Ishikawa (cell line): ENCODE data around the gene TATDN2.

ENCODE experiments used
- CEBPB ChIP-seq: IDR thresholded peaks from 2 replicates; pipeline ENCODE4 v1.6.1; 2012
- CREB1 ChIP-seq: IDR thresholded peaks from 2 replicates; pipeline ENCODE4 v1.6.1; 2012; ENCODE audit warnings: low read depth
- EGR1 ChIP-seq: IDR thresholded peaks from 2 replicates; pipeline ENCODE4 v1.6.1; 2012
- EP300 ChIP-seq: IDR thresholded peaks from 2 replicates; pipeline ENCODE4 v1.6.1; 2012; ENCODE audit warnings: borderline replicate concordance
- FOXM1 ChIP-seq: IDR thresholded peaks from 2 replicates; pipeline ENCODE4 v1.6.1; 2012; ENCODE audit warnings: low read depth, borderline replicate concordance
- MAX ChIP-seq: IDR thresholded peaks from 2 replicates; pipeline ENCODE4 v1.6.1; 2012
- NFIC ChIP-seq: IDR thresholded peaks from 2 replicates; pipeline ENCODE4 v1.6.1; 2012
- RAD21 ChIP-seq: IDR thresholded peaks from 2 replicates; pipeline ENCODE4 v1.6.1; 2012; ENCODE audit warnings: low read depth
- REST ChIP-seq: IDR thresholded peaks from 2 replicates; pipeline ENCODE4 v1.6.1; 2012; ENCODE audit warnings: low read depth, mild to moderate bottlenecking
- TAF1 ChIP-seq: IDR thresholded peaks from 2 replicates; pipeline ENCODE4 v1.6.1; 2012; ENCODE audit warnings: low read depth, mild to moderate bottlenecking
- TCF12 ChIP-seq: IDR thresholded peaks from 2 replicates; pipeline ENCODE4 v1.6.1; 2012; ENCODE audit warnings: low read depth
- TEAD4 ChIP-seq: IDR thresholded peaks from 2 replicates; pipeline ENCODE4 v1.6.1; 2012
- USF1 ChIP-seq: IDR thresholded peaks from 2 replicates; pipeline ENCODE4 v1.6.1; 2012
- YY1 ChIP-seq: IDR thresholded peaks from 2 replicates; pipeline ENCODE4 v1.6.1; 2012; ENCODE audit warnings: low read depth
- ZBTB7A ChIP-seq: IDR thresholded peaks from 2 replicates; pipeline ENCODE4 v1.6.1; 2012; ENCODE audit warnings: low read depth

TATDN2 gene

GRCh38 chr3:10317961-10318350, 69.7 kb downstream of the TATDN2 start:
- no peak for TF ChIP-seq TAF1
- TF ChIP-seq TEAD4 = no peak
- TF ChIP-seq RAD21 = no peak
- no peak for TF ChIP-seq NFIC
- TF ChIP-seq USF1 = no peak
- no peak for TF ChIP-seq MAX
- no peak for TF ChIP-seq ZBTB7A
- no peak for TF ChIP-seq FOXM1
- no peak for TF ChIP-seq CREB1
- TF ChIP-seq EP300 = no peak
- TF ChIP-seq YY1 = no peak
- no peak for TF ChIP-seq REST
- no peak for TF ChIP-seq TCF12
- no peak for TF ChIP-seq CEBPB
- TF ChIP-seq EGR1 = no peak

GRCh38 chr3:10319251-10319650, 71.0 kb downstream of the TATDN2 start:
- no peak for TF ChIP-seq EGR1

- TF ChIP-seq REST (no peak), YY1 (no peak), NFIC (no peak), USF1 (no peak), TCF12 (no peak), TEAD4 (no peak), EGR1 (no peak), CEBPB (no peak), EP300 (no peak), TAF1 (no peak), ZBTB7A (no peak)
Observed at GRCh38 chr3:10319804-10320203, 71.5 kb downstream of the TATDN2 start.

- no peak for TF ChIP-seq FOXM1
- no peak for TF ChIP-seq CEBPB
- no peak for TF ChIP-seq MAX
- TF ChIP-seq USF1 = no peak
Observed at GRCh38 chr3:10320320-10320677, 72.0 kb downstream of the TATDN2 start.

GRCh38 chr3:10321630-10322351, 73.5 kb downstream of the TATDN2 start:
- no peak for TF ChIP-seq RAD21
- TF ChIP-seq TCF12 = no peak
- no peak for TF ChIP-seq USF1
- TF ChIP-seq EP300 = no peak
- TF ChIP-seq REST = no peak
- no peak for TF ChIP-seq FOXM1
- no peak for TF ChIP-seq ZBTB7A
- no peak for TF ChIP-seq CEBPB
- no peak for TF ChIP-seq YY1
- TF ChIP-seq EGR1 = no peak
- no peak for TF ChIP-seq MAX
- no peak for TF ChIP-seq CREB1
- TF ChIP-seq TEAD4 = no peak
- TF ChIP-seq NFIC = no peak
- no peak for TF ChIP-seq TAF1
